Spleen (tissue), 11 donors: ENCODE measurements around the gene AHNAK. TPM values are rescaled to one million over a fixed set of nuclear protein-coding genes. Genes with fewer than 3 reads are reported as not detected.
A peak's percentile ranks its signal among the peaks of the same experiment; 100 is the strongest.
"Not testable (repeated sequence)": the region's sequence is repeated elsewhere in the genome, so short reads cannot be mapped to it uniquely, and the experiment has no call there.

Experiments
- DNase-seq: peaks from one replicate; pipeline ENCODE4 v3.0.0-alpha.2; 2020
- H3K27ac ChIP-seq, 8 donors: fragments of 200-600 bp; sonication (generic) in 7 of 8; 1 replicate in 4 of 8; 2 replicates in 4 of 8; pipeline versions ENCODE4 v1.5.0 to v1.8.0; 2016 to 2021; ENCODE audit warnings: inconsistent platforms in 4 of 8, mild to moderate bottlenecking in 4 of 8, moderate library complexity in 1 of 8
- H3K27me3 ChIP-seq, 7 donors: fragments of 200-600 bp; sonication (generic) in 6 of 7; replicated peaks in 1 of 7; 1 replicate in 4 of 7; 2 replicates in 3 of 7; pipeline versions ENCODE4 v1.5.0 to v1.8.0; 2016 to 2021; ENCODE audit warnings: inconsistent platforms in 3 of 7, mild to moderate bottlenecking in 1 of 7
- H3K36me3 ChIP-seq, 6 donors: fragments of 200-600 bp; sonication (generic) in 5 of 6; 1 replicate in 4 of 6; 2 replicates in 2 of 6; pipeline versions ENCODE4 v1.5.0 to v1.8.0; 2016 to 2021; ENCODE audit warnings: inconsistent platforms in 2 of 6
- H3K4me1 ChIP-seq, 6 donors: fragments of 200-600 bp; sonication (generic) in 5 of 6; 1 replicate in 3 of 6; 2 replicates in 3 of 6; pipeline versions ENCODE4 v1.5.0 to v1.8.0; 2016 to 2021; ENCODE audit warnings: inconsistent platforms in 3 of 6
- H3K4me3 ChIP-seq, 8 donors: fragments of 200-600 bp; sonication (generic) in 7 of 8; 1 replicate in 4 of 8; 2 replicates in 4 of 8; pipeline versions ENCODE4 v1.5.0 to v1.8.0; 2016 to 2021; ENCODE audit warnings: inconsistent platforms in 4 of 8, mild to moderate bottlenecking in 4 of 8, moderate library complexity in 2 of 8
- H3K9me3 ChIP-seq, 8 donors: fragments of 200-600 bp; sonication (generic) in 7 of 8; 1 replicate in 4 of 8; 2 replicates in 4 of 8; pipeline versions ENCODE4 v1.5.0 to v1.8.0; 2016 to 2021; ENCODE audit warnings: inconsistent platforms in 4 of 8
- POLR2A ChIP-seq, 3 donors: fragments of 450-650 bp; IDR thresholded peaks; one replicate each; pipeline ENCODE4 v1.5.1; 2017; ENCODE audit warnings: antibody characterized with exemption in 3 of 3, mild to moderate bottlenecking in 1 of 3
- POLR2AphosphoS5 ChIP-seq, 3 donors: sonication (generic); formaldehyde crosslinking; IDR thresholded peaks; one replicate each; pipeline ENCODE4 v1.5.1; 2017; ENCODE audit warnings: antibody characterized with exemption in 3 of 3
- WGBS, 5 donors: extraction: QIAGEN DNeasy Blood & Tissue Kit in 3 of 5; methylation state at CpG; one replicate each; pipeline versions ENCODE4 v1.1.5 to v1.1.7; 2013 to 2018; 5-methylcytosine and 5-hydroxymethylcytosine counted together
- intact Hi-C: fragments of 100-400 bp; cut with DNase I; formaldehyde crosslinking; loops from one replicate; pipeline ENCODE4 v1.15.0; 2023; ENCODE audit warnings: low total_unique reads
- polyA plus RNA-seq, 3 donors: library from polyadenylated mRNA; stranded (reverse); fragments of 200-250 nt; gene quantifications; one replicate each; pipeline ENCODE4 v1.2.1, GENCODE V29; 2013
- total RNA-seq, 7 donors: library from RNA; depleted of rRNA in 3 of 7; stranded (reverse); fragments of >200 nt in 3 of 7; fragmentation: NEBNext Ultra II Directional in 4 of 7; extraction: Animal tissue kit (Norgen Biotek cat#: 25700) in 4 of 7; gene quantifications; one replicate each; pipeline versions ENCODE4 v1.1.0 to v1.2.1, GENCODE V29; 2016 to 2021
- TF ChIP-seq, protein P1 (sequence below), 11 experiments: fragments of 200-600 bp in 7 of 11; fragments of 450-650 bp in 4 of 11; sonication (generic) in 4 of 11; IDR thresholded peaks in 8 of 11; conservative IDR thresholded peaks in 3 of 11; 1 replicate in 7 of 11; 2 replicates in 4 of 11; pipeline versions ENCODE4 v1.4.0 to v1.8.0; 2016 to 2021; ENCODE audit warnings: antibody characterized with exemption in 11 of 11, inconsistent platforms in 4 of 11, mild to moderate bottlenecking in 1 of 11
- donor health status: healthy with polysubstance abuse.
- donor health status: DM: no; HTN: no; CAD: no; lungs with moderate emphysema.
- donor health status: DM: no; HTN: no; CAD: no.
- donor health status: Bipolar disorder and iron deficiency.
- donor health status: healthy.
- donor health status: DM: no; HTN: no; CAD: no.
- donor health status: DM: yes; HTN: yes; CAD: no.

Gene AHNAK
- total and polyA plus RNA-seq, 10 donors, result 11.8 to 370 (median 259) TPM

DNA sequence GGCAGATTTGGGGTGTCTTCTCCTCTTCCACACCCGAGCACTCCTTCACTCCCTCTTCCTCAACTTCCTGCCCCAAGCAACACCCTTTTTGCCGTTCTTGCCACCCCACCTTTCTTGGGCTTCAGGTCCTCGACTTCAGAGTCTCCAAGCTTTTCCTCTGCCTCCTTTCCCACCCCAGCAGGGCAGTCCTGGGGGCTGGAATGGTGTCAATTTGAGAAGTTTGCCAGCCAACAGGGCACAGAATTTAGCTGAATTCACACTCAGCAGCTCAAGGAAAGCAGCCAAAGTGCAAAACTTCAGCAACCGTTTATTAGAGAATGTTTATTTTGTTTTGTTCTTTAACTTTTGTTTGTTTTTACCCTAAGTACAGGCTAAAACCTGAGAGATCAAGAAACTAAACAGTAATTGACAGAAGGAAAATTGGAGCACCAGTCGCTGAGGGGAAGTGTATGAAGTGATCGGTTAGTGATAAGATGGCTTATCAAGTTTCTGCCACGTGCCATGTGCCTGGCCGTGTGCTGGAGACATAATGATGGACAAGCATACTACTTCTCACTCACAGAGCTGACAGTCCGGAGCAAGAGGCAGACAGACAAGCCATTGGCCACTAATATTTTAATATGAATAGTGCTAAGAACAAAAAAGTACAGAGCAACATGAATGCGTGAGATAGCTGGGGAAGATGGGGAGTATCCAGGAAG, 44.4 kb downstream of the AHNAK start:
- Histone ChIP-seq H3K27me3 (peaks cover 0 to 4% (median 0%) of the 10 kb centered on the region in 7 donors), H3K9me3 (no peaks in the 10 kb centered on the region), H3K4me1 (peaks cover 0 to 63% (median 21%) of the 10 kb centered on the region in 6 donors), H3K36me3 (no peaks in the 10 kb centered on the region), H3K27ac (peak overlapping the region in 3 of 8 donors; percentile 2 to 48 (median 35)), H3K4me3 (no peak overlapping the region)
- intact Hi-C loops, result no loop called here
- DNase-seq, result no peak
- WGBS, 5 donors, result 23 to 47% (median 34%) methylated on average over 10 of the region's 10 CpGs
- no peak for TF ChIP-seq POLR2A (IDR thresholded peaks at IDR 0.05)
- TF ChIP-seq, protein P1, sequence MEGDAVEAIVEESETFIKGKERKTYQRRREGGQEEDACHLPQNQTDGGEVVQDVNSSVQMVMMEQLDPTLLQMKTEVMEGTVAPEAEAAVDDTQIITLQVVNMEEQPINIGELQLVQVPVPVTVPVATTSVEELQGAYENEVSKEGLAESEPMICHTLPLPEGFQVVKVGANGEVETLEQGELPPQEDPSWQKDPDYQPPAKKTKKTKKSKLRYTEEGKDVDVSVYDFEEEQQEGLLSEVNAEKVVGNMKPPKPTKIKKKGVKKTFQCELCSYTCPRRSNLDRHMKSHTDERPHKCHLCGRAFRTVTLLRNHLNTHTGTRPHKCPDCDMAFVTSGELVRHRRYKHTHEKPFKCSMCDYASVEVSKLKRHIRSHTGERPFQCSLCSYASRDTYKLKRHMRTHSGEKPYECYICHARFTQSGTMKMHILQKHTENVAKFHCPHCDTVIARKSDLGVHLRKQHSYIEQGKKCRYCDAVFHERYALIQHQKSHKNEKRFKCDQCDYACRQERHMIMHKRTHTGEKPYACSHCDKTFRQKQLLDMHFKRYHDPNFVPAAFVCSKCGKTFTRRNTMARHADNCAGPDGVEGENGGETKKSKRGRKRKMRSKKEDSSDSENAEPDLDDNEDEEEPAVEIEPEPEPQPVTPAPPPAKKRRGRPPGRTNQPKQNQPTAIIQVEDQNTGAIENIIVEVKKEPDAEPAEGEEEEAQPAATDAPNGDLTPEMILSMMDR (IDR thresholded peaks at IDR 0.05 in 8 of 11, conservative IDR thresholded peaks at IDR 0.05 in 3 of 11), result no peak
- no peak for TF ChIP-seq POLR2AphosphoS5 (IDR thresholded peaks at IDR 0.05)

DNA sequence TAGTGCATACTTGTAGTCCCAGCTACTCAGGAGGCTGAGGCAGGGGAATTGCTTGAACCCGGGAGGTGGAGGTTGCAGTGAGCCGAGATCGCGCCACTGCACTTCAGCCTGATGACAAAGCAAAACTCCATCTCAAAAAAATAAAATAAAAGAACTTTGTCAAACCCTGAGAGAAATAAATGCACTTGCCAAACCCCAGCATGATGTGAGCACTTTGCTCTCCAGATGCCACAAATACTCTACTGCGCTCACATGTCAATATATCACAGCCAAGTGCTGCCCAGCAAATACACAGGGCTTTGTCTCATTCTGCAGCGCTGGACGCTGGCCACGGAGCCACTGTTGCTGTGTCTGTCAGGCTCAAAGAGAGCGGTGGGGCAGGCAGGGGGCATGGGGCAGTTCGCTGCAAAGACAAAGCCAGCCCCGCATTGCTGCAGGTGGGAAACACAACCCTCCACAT, 45.1 kb downstream of the AHNAK start:
- Histone ChIP-seq H3K9me3 (no peaks in the 10 kb centered on the region), H3K4me3 (no peak overlapping the region), H3K27ac (no peak overlapping the region), H3K4me1 (peaks cover 0 to 63% (median 21%) of the 10 kb centered on the region in 6 donors), H3K36me3 (no peaks in the 10 kb centered on the region), H3K27me3 (peaks cover 0 to 4% (median 0%) of the 10 kb centered on the region in 7 donors)
- intact Hi-C loops, result no loop called here
- TF ChIP-seq, protein P1 (IDR thresholded peaks at IDR 0.05 in 8 of 11, conservative IDR thresholded peaks at IDR 0.05 in 3 of 11), result no peak
- no peak for TF ChIP-seq POLR2AphosphoS5 (IDR thresholded peaks at IDR 0.05)
- TF ChIP-seq POLR2A (IDR thresholded peaks at IDR 0.05), result no peak
- DNase-seq, result no peak
- WGBS, 5 donors, result 52 to 80% (median 56%) methylated on average over 10 to 11 of the region's 11 CpGs

- intact Hi-C loops, result no loop called here
- TF ChIP-seq, protein P1 (IDR thresholded peaks at IDR 0.05 in 8 of 11, conservative IDR thresholded peaks at IDR 0.05 in 3 of 11), result no peak
- no peak for TF ChIP-seq POLR2AphosphoS5 (IDR thresholded peaks at IDR 0.05)
- no peak for TF ChIP-seq POLR2A (IDR thresholded peaks at IDR 0.05)
- peaks cover 0 to 4% (median 0%) of the 10 kb centered on the region in 7 donors for H3K27me3 ChIP-seq
- WGBS, 5 donors, result 90 to 97% (median 95%) methylated on average over 3 of the region's 3 CpGs
- peaks cover 0 to 61% (median 21%) of the 10 kb centered on the region in 6 donors for H3K4me1 ChIP-seq
- no peaks in the 10 kb centered on the region for H3K9me3 ChIP-seq
- no peak overlapping the region for H3K27ac ChIP-seq
- no peak overlapping the region for H3K4me3 ChIP-seq
- no peaks in the 10 kb centered on the region for H3K36me3 ChIP-seq
- DNase-seq, result no peak
Observed at GRCh38 chr11:62500650-62501030, 46.0 kb downstream of the AHNAK start.

GRCh38 chr11:62499944-62500649, 46.5 kb downstream of the AHNAK start:
- no peak overlapping the region for H3K4me3 ChIP-seq
- no peaks in the 10 kb centered on the region for H3K36me3 ChIP-seq
- H3K4me1 ChIP-seq, result peaks cover 0 to 57% (median 19%) of the 10 kb centered on the region in 6 donors
- 80 to 88% (median 87%) methylated on average over 12 of the region's 12 CpGs for WGBS, 5 donors
- intact Hi-C loops, result no loop called here
- no peaks in the 10 kb centered on the region for H3K9me3 ChIP-seq
- DNase-seq, result no peak
- H3K27ac ChIP-seq, result peak overlapping the region in 3 of 8 donors; percentile 17 to 46 (median 30)
- TF ChIP-seq, protein P1 (IDR thresholded peaks at IDR 0.05 in 8 of 11, conservative IDR thresholded peaks at IDR 0.05 in 3 of 11), result no peak
- TF ChIP-seq POLR2A (IDR thresholded peaks at IDR 0.05), result no peak
- TF ChIP-seq POLR2AphosphoS5 (IDR thresholded peaks at IDR 0.05), result no peak
- peaks cover 0 to 1% (median 0%) of the 10 kb centered on the region in 7 donors for H3K27me3 ChIP-seq

GRCh38 chr11:62499311-62499943, 47.2 kb downstream of the AHNAK start:
- H3K9me3 ChIP-seq, intact Hi-C loops, H3K4me3 ChIP-seq, DNase-seq, H3K36me3 ChIP-seq, H3K27me3 ChIP-seq: not testable (repeated sequence)
- WGBS, 5 donors, result 63 to 72% (median 67%) methylated on average over 17 of the region's 17 CpGs
- Histone ChIP-seq H3K4me1 (peaks cover 0 to 51% (median 18%) of the 10 kb centered on the region in 6 donors), H3K27ac (peak overlapping the region in 3 of 8 donors; percentile 17 to 46 (median 30))
